ENCODE data around the gene RAPGEF4. TPM values are rescaled to one million over a fixed set of nuclear protein-coding genes. Genes with fewer than 3 reads are reported as not detected.

RAPGEF4 gene
- total and polyA plus RNA-seq, 2 of the 8 experiments (the other 6 are each of a cell fraction or from before 2014, with no cell fraction given): 1.2 to 2.6 TPM

GRCh38 chr2:172964511-172965139 lies 229.0 kb downstream of the RAPGEF4 start:
- WGBS, 2 experiments (ENCODE audit: extremely low coverage in 1 of 2, insufficient coverage in 1 of 2, insufficient read length in 1 of 2, insufficient replicate concordance in 2 of 2, low coverage in 1 of 2, low lambda C conversion rate in 2 of 2, missing lambda C conversion rate in 1 of 2): 92% methylated on average over 3 of the region's 3 CpGs; no CpG with 5 or more reads in 1 of the 2 experiments
- Histone ChIP-seq H3K36me3 (ENCODE audit: control insufficient read depth in 2 of 4, insufficient read depth in 4 of 4, low read length in 3 of 4) (no peaks in the 10 kb centered on the region), H3K4ac (replicated peaks; ENCODE audit: insufficient read length, low read depth, low read length) (no peak overlapping the region), H2AFZ (ENCODE audit: low read length) (no peak overlapping the region), H2BK5ac (ENCODE audit: low read depth, low read length) (no peak overlapping the region), H3K27me3 (replicated peaks in 1 of 4; ENCODE audit: control insufficient read depth in 3 of 4, extremely low read depth in 1 of 4, insufficient read depth in 3 of 4, low read length in 3 of 4) (no peaks in the 10 kb centered on the region), H3K4me3 (ENCODE audit: extremely low read depth in 1 of 4, insufficient read depth in 2 of 4, low read depth in 3 of 4, low read length in 4 of 4) (no peak overlapping the region), H3K14ac (ENCODE audit: insufficient read length) (no peak overlapping the region), H2BK20ac (ENCODE audit: low read length) (no peak overlapping the region), H2BK120ac (replicated peaks; ENCODE audit: low read depth, low read length) (no peak overlapping the region), H2BK12ac (ENCODE audit: low read depth, low read length) (no peak overlapping the region), H3K23me2 (ENCODE audit: low read depth, low read length) (no peaks in the 10 kb centered on the region), H3K23ac (ENCODE audit: insufficient read length) (no peak overlapping the region), H4K20me1 (replicated peaks in 1 of 2; ENCODE audit: control insufficient read depth in 1 of 2, insufficient read depth in 2 of 2, low read length in 2 of 2) (no peaks in the 10 kb centered on the region), H3K79me2 (ENCODE audit: control insufficient read depth in 1 of 2, insufficient read depth in 2 of 2, low read length in 2 of 2) (no peaks in the 10 kb centered on the region), H3K4me2 (ENCODE audit: insufficient read depth in 1 of 2, low read depth in 2 of 2, low read length in 2 of 2) (no peak overlapping the region), H4K5ac (ENCODE audit: insufficient read length, low read depth, low read length) (no peak overlapping the region), H4K91ac (replicated peaks; ENCODE audit: insufficient read length, low read length) (no peak overlapping the region), H3K56ac (replicated peaks; ENCODE audit: insufficient read length, low read depth, low read length) (no peak overlapping the region), H3K4me1 (replicated peaks in 1 of 4; ENCODE audit: control insufficient read depth in 3 of 4, insufficient read depth in 4 of 4, low read length in 3 of 4) (peaks cover 0 to 3% (median 0%) of the 10 kb centered on the region in 4 experiments; a peak in 2 of 7 replicates), H3K9me3 (ENCODE audit: insufficient read depth in 2 of 2, low read depth in 1 of 2, low read length in 1 of 2) (no peaks in the 10 kb centered on the region), H4K8ac (ENCODE audit: extremely low read depth, insufficient read depth, low read length) (no peak overlapping the region), H3K27ac (ENCODE audit: low read depth, low read length) (no peak overlapping the region), H2BK15ac (ENCODE audit: low read length) (no peak overlapping the region), H2AK5ac (ENCODE audit: low read depth, low read length) (no peak overlapping the region), H3K79me1 (ENCODE audit: low read depth, low read length) (no peaks in the 10 kb centered on the region; the same call in 1 of the 2 replicates), H3K18ac (ENCODE audit: extremely low read depth, low read length) (no peak overlapping the region), H3K9ac (replicated peaks in 1 of 4; ENCODE audit: extremely low read depth in 1 of 4, low read depth in 3 of 4, low read length in 3 of 4) (no peak overlapping the region)
- TF ChIP-seq SAP30 (IDR thresholded peaks at IDR 0.05; ENCODE audit: insufficient read depth, insufficient replicate concordance, low read length) (no peak), SIX5 (IDR thresholded peaks at IDR 0.05; ENCODE audit: low read depth, low read length) (no peak), EGR1 (IDR thresholded peaks at IDR 0.05; ENCODE audit: borderline replicate concordance, low read depth, low read length) (no peak), SIN3A (conservative IDR thresholded peaks at IDR 0.05 in 1 of 2, IDR thresholded peaks at IDR 0.05 in 1 of 2; ENCODE audit: low read depth in 1 of 2, low read length in 2 of 2) (no peak), GTF2F1 (IDR thresholded peaks at IDR 0.05; ENCODE audit: borderline replicate concordance, low read depth, low read length) (no peak)
- DNase-seq (ENCODE audit: low read depth in 1 of 2, low spot score in 2 of 2) (no peak), FAIRE-seq (no peak)
- CTCF ChIA-PET (ENCODE audit: partially characterized antibody): interaction anchor here (0.8 to 2.6 kb wide), 4 partner anchors 9 to 252 kb away, joined by 3 to 10 read pairs (median 6); no protein-coding TSS in a partner anchor
- POLR2A ChIA-PET (ENCODE audit: partially characterized antibody): no interaction called here

Data from H1 (cell line).